GM19351 (cell line): ENCODE data around the gene RPS21.
"Not testable (repeated sequence)": the region's sequence is repeated elsewhere in the genome, so short reads cannot be mapped to it uniquely, and the experiment has no call there.

ENCODE experiments used
- ATAC-seq: cut with Tn5 transposase; IDR thresholded peaks from one replicate; pipeline ENCODE4 v1.9.1; 2021; ENCODE audit warnings: mild to moderate bottlenecking, moderate library complexity; ENCODE audit not compliant: unreplicated experiment

Gene RPS21

DNA sequence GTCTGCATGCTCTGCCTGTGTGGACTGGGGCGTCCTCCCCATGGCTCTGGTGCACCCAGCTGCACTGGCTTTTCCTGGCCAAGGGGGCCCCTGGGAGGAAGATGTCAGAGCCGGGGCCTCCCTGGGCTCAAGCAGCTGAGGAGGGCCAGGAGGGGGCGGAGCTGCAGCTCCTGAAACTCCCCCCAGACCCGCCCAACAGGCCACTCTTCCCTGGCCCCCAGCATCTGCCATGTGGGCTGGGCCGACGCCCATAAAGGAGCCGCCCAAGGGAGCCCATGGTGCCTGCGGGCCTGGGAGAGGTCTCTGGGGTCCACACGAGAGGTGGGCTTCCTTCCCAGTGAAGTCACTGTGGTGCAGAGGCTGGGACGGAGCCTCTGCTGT lies 36.4 kb downstream of the RPS21 start:
- ATAC-seq = no peak

DNA sequence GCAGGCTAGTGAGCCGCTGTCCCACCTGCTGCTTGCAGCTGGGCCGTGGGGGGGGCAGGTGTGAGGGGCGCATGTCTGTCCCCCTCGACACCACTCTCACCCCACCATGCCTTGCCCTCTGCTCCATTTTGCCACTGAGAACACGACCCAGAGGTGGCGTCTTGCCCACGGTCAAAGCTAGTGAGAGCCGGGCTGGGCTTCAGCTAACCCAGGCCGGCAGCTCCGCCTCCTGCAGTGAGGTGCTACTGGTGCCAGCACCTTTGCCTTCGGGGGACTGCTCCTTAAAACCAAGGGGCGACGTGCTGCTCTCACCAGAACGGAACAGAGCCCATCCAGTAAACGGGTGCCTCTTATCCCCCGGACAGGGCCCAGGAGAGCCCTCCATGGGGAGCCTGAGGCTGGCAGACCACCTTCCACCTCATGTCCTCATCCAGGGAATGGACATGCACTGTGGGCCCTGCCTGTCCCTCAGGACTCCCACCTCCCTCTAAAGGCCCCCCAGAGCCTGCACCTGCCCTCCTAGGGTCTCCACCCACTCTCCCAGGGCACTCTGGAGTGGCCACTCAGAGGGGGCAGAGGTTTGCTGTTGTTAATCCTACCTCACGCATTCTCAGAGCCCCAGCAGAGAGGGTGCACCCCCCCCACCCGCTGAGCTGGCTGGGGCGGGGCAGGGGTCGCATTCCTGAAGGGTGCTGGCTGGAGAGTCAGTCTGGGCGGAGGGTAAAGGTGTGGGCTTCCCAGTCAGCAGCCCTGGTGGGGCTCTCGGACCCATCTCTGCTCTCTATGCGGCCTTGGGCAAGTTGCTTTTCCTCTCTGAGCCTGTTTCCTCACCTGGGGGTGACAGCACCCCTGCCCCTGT lies 37.6 kb downstream of the RPS21 start:
- ATAC-seq = no peak

DNA sequence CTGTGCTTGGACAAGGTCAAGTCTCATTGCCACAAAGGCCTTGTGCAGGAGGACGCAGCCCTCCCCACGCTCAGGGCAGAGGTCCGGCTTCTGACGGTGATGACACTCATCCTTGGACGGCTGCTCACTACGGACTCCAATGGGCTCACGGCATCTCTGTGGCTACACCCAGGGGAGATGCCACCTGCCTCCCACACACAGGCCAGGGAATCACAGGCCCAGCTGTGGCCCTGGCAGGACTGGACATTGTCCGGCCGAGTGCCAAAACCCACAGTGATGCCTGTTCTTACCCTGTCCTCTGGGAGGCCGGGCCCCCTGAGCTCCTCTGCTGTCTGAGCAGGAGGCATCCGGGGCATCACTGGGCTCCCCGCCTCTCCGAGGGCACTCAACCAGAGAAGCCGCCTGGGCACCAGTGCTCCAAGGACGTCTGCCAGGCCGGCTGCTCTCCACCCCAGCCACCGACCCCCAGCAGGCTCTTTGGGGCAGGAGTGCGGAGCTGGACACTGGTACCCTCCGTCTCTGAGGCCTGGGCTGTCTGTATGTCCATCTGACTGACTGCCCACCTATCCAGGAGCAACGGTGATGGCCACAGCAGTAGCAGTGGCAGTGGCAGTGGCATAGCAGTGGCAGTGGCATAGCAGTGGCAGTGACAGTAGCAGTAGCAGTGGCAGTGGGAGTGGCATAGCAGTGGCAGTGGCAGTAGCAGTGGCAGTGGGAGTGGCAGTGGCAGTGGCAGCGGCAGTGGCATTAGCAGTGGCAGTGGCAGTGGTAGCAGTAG lies 38.6 kb downstream of the RPS21 start:
- no peak for ATAC-seq

DNA sequence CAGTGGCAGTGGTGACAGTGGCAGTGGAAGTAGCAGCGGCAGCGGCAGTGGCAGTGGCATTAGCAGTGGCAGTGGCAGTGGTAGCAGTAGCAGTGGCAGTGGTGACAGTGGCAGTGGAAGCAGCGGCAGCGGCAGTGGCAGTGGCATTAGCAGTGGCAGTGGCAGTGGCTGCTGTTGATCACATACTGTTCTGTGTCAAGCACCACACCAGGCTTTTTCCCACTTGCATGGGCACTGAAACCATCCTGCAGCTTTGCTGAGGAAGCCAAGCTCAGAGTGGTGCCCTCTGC lies 39.1 kb downstream of the RPS21 start:
- ATAC-seq = not testable (repeated sequence)

DNA sequence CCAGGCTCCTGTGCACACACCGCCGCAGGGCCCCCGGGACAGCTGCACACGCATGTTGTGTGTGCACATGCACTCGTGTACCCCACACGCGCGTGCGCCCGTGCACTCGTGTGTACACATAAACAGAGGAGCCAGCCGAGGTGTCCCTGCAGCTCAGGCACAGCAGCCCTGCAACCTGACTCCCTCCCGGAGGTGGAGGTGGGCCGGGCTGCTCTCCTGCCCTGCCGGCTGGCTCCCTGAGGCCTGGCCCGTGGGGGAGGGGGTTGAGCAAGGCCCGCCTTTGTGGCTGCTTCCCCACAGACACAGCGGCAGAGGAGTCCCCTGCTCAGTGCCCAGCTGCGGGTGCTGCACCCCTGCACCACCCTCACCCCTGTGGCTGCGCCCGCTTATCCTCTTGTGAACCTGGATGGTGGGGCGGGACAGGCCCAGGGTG lies 39.8 kb downstream of the RPS21 start:
- ATAC-seq = no peak

DNA sequence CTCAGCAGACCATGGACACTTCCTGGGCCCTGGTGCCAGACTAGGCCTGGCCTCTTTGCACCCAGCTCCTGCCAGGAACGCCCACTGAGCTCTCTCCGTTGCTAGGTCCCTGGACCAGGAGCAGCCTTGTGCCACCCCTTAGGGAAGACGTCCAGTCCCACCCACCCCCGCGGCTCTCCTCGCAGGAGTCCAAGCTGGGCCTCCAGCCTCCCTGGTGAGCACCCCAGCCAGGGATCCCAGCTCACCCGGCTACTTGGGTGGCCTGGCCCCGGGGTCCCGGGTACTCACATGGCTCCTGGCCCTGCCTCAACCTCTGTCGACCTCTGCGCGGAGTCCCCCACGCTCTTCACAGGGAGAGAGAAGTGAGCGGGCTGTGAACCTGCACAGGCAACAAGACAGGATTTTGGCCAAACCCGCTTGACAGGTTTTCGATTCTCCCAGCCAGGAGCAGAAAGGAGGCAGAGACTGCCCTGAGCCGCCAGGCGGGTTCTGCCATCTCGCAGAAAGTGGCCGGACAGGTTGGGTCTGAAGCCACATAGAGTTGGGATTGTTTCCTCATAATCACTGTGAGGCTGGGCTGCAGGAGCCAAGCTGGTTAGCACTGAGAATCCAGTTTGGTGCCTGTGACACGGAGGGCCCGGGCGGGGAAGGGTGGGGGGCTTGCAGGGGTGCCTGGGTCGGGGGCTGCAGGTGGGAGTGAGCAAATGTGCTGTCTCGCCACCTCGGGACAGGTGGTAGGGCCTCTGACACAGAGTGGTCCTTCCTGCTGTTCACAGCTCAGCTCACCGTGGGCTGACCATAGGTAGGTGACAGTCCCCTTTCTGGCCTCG lies 40.5 kb downstream of the RPS21 start, which contains the start of gene RBBP8NL:
TSS of gene RBBP8NL (minus strand) at position 368 of the 830 bp plus-strand sequence. CDS start 7,892 bp downstream, outside the sequence.
- ATAC-seq = no peak

DNA sequence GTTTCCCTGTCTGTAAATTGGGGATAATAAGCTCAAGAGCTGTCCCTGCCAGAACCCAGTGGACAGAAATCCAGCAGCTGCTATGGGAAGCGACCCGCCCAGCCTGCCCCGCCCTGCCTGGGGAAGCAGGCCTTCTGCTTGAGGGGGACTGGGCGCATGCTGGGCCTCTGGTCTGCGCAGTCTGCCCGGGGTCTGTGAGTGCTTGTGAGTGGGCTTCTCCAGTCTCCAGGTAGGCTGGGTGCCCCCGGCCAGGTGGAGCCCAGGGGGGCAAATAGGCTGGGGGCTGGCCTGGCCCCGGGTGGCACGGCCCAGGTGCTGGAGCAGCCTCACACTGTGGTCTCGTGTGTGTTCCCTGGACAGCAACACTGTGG lies 41.1 kb downstream of the RPS21 start:
- no peak for ATAC-seq

DNA sequence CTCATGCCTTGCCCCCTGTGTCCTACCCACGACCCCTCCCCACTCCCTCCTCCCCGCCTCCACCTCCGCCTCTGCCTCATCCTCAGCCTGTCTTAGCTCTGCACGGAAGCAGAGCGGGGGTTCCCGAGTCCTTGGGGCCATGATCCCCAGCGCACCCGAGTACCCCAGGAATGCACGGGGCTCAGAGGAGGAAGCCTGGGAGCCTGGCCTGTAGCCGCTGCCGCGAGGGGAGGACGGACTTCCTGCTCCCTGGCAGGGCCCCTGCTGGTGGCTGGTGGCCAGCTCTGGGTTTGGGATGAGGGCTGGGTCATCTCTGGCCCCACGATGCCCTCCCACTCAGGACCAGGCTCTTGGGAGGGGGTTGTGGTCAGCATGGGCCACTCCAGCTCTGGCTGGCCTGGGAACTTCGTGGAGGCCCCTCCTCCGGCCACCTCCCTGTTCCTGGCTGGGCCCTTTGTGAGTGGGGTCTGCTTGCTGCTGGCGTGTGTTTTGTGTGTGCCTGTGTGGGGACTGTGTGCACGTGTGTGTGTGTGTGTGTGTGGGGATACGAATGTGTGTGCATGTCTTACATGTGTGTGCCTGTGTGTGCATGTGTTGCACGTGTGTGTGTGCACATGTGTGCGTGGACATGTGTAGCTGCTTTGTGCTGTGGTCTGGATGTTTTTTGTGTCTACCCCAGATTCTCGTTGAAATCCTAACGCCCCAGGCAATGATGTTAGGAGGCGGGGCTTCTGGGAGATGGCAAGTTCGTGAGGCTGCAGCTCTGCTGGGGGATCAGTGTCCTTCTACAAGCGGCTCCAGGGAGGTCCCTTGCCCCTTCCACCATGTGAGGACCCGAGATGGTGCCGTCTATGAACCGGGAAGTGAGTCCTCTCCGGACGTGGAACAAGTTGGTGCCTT lies 41.7 kb downstream of the RPS21 start:
- ATAC-seq = no peak

DNA sequence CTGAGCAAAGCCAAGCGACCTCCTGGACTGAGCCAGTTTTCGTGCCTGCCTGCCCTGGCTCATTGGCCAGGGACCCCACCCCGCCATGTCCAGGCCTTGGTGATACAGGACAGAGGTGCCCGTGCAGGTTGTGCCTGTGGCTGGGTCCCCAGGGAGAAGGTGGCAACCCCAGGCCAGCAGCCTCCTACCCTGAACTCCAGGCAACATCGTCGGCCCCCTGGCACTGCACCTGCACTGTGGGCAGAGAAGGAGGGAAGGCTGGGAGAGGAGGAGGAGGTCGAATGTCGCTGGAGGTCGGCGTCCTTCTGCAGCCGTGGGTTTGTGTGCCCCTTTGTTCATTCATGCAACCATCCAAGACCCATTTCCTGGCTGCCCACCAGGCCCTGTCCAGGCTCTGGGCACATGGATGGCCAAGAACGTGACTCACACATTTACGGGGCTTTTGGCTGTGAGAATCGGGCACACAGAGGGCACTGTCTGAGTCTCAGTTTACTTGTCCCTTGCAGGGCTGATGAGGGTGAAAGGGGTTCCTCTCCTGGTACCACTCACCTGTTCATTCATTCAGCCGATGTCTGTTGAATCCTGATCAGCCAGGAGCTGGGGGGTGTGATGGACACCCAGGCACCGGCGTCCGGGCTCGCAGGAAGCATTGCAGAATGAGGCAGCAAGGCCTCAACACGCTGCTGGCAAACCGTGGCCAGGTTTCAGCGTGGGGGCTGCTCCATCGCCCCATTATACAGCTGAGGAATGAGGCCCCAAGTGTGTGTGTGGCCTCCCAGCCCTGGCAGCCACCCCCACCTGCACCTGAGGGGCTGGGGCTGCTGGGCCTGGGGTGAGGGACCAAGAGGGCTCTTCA lies 42.8 kb downstream of the RPS21 start:
- no peak for ATAC-seq

DNA sequence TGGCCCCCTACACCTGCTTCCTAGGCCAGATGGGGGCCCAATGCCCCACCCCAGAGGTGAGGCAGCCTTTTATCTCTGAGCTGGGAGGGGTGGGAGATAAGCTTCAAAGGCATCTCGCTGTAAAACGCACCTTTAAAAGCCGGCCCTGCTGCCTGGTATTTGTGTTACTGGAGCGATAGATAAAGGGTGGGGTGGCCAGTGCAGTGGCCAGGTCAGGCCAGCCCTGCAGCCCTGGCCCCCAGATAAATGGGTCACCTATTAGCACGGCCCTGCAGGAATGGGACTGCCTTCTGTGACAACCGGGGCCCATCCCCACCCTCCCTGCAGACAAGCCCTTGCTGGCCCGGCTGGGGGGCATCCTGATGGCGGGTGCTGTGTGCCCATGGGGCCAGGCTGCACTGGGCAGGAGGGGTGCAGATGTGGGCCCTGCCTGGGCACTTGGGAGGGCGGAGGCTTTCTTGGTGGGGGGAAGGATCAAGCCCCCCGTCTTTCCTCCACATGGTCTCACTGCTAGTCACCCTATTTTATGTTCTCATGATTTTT lies 43.5 kb downstream of the RPS21 start:
- no peak for ATAC-seq

DNA sequence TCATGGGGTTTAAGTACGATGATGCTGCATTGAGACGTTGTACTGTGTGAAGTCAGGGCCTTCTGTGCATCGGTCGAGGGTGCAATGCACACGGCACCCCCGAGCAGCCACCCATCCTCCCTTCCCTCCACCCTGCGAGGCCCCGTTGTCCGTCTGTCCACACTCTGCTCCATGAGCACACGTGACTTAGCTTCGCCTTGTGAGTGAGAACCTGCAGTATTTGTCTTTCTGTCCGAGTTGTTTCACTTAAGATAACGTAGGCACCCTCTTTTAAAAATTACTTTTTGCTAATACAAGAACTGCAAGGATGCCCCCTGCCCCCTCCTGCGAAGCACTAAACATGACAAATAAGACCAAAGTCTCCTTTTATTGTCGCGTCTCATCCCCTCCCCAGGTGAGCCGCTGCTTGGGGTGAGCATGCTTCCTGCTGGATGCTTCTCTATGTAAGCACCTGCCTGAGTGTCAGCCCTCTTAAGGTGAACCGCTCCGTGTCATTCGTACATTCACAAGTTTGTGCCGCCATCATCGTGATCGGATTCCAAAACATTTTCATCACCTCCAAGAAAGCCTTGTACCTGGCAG lies 44.1 kb downstream of the RPS21 start:
- ATAC-seq = no peak

DNA sequence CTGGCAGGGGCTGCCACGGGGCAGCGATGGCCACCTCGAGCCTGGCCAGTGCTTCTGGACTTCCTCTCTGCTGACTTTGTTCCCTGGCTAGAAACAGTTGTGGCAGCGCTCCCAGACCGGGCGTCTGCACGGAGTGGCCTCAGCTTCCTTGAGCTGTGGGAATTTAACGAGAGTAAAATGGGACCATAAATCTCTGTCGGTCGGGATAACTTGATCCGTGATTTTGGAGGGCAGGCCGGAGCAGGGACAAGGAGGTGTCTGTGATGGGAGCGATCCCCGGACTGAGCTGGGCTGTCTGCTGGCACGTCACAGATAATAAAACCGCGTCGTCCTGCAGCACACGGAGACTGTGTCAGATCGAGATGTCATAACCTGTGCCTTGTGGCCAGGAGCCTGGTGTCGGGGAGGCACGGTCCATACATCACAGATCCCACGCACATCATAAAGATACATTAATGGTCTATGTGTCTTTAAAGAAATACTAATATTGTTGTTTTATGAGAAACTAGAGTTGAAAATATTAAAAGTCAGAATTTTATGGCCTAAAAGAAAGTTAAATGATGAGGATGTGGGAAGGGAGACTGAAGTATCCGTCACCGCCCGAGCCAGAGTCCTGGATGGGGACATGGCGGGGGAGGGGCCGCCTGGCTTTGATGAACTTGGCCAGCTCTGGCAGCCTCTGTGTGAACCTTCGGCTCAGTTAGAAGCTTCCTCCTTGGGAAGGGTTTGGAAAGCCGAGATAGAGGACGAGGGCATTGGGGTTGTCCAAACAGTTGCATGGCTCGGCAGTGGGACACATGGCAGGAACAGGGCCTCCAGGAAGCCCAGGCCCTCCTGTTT lies 47.0 kb downstream of the RPS21 start:
- no peak for ATAC-seq

DNA sequence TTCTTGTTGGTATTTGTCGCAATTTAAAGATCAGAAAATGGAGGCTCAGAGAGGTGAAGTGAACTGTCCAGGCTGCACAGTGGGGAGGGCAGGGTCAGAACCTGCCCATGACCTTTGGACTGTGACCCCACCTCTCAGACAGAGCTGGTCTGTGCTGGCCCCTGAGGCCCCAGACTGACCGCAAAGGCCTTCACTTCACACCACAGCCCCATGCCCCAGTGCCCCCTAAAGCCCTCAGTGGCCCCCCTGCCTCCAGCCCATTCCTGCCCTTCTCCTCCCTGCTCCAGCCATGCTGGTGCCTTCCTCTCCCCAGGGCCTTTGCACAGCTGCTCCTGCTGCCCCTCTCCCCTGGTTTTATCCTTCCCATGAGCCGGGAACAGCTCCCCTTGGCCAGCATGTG lies 49.8 kb downstream of the RPS21 start:
- no peak for ATAC-seq

DNA sequence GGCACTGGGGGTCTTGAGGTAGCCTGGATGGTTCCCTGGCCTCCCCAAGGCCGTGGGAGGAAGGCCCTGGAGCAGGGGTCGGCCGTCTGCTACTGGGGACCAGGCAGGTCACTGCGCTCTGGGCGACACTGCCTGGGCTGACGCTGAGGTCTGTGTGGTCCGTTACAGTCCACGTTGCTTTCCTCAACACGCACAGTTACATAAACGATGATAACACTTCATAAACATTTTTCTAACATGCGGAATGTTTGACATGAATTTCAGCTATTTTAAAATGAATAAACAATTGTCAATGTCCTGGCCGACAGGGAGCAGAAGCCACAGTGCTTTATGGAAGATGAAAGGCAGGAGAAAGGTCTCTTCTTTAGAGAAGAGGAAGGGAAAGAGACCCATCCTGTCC lies 50.6 kb downstream of the RPS21 start:
- no peak for ATAC-seq

DNA sequence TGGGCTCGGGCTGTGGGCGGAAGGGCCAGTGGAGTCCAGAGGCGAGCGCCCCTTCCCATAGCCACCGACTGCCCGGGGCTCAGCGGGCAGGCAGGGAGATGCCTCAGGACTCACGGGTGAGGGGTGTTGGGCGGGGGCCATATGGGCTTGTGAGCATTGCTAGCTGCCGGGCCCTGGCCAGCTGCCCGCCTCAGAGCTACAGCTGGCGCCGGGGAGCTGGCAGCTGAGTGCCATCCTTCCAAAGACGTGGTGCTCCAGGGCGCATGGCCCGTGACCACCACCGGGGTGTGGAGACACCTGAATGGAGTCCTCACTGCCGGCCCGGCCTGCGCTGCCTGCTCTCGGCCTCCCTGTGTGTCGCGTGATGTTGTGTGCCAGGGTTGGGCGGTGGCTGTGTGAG lies 51.0 kb downstream of the RPS21 start:
- no peak for ATAC-seq
